Neural crest cell (in vitro differentiated cells): ENCODE measurements around the gene CD81. TPM values are rescaled to one million over a fixed set of nuclear protein-coding genes. Genes with fewer than 3 reads are reported as not detected.

Experiments used
- DNase-seq: peaks from one replicate; pipeline ENCODE4 v3.0.0; 2021; ENCODE audit warnings: low read depth, mixed read lengths, low spot score
- H3K27ac Mint-ChIP-seq: one replicate; pipeline ENCODE4 v1.8.0; 2021; ENCODE audit warnings: mild to moderate bottlenecking, mixed read lengths; ENCODE audit not compliant: unreplicated experiment
- H3K27me3 Mint-ChIP-seq: 2 replicates; pipeline ENCODE4 v1.8.0; 2021; ENCODE audit warnings: low read depth, mild to moderate bottlenecking, mixed read lengths
- H3K36me3 Mint-ChIP-seq: 2 replicates; pipeline ENCODE4 v1.8.0; 2021; ENCODE audit warnings: low read depth, mild to moderate bottlenecking, mixed read lengths
- H3K4me1 Mint-ChIP-seq: 2 replicates; pipeline ENCODE4 v1.8.0; 2021; ENCODE audit warnings: mixed read lengths
- H3K4me3 Mint-ChIP-seq: one replicate; pipeline ENCODE4 v1.8.0; 2021; ENCODE audit warnings: mild to moderate bottlenecking, mixed read lengths
- H3K9me3 Mint-ChIP-seq: 2 replicates; pipeline ENCODE4 v1.8.0; 2021; ENCODE audit warnings: mixed read lengths
- CTCF ChIP-seq: fragments of 200-600 bp; sonication (generic); conservative IDR thresholded peaks from 2 replicates; pipeline ENCODE4 v1.5.0; 2021; ENCODE audit warnings: antibody characterized with exemption, mild to moderate bottlenecking
- total RNA-seq: library from RNA; stranded (reverse); gene quantifications from 2 replicates; pipeline ENCODE4 v1.2.1, GENCODE V29; 2021

CD81 gene
- total RNA-seq, 1 donor from 2014 or later: 225 TPM

- no peaks in the 10 kb centered on the region for H3K36me3 Mint-ChIP-seq
- H3K27ac Mint-ChIP-seq: peak overlapping the region; percentile 75
- H3K4me3 Mint-ChIP-seq: no peak overlapping the region
- no peaks in the 10 kb centered on the region for H3K4me1 Mint-ChIP-seq
- no peak for TF ChIP-seq CTCF
- no peaks in the 10 kb centered on the region for H3K27me3 Mint-ChIP-seq
- H3K9me3 Mint-ChIP-seq: peaks cover 2% of the 10 kb centered on the region
- no peak for DNase-seq
Measured at GRCh38 chr11:2369896-2370295, 7.2 kb upstream of the CD81 start.

DNA sequence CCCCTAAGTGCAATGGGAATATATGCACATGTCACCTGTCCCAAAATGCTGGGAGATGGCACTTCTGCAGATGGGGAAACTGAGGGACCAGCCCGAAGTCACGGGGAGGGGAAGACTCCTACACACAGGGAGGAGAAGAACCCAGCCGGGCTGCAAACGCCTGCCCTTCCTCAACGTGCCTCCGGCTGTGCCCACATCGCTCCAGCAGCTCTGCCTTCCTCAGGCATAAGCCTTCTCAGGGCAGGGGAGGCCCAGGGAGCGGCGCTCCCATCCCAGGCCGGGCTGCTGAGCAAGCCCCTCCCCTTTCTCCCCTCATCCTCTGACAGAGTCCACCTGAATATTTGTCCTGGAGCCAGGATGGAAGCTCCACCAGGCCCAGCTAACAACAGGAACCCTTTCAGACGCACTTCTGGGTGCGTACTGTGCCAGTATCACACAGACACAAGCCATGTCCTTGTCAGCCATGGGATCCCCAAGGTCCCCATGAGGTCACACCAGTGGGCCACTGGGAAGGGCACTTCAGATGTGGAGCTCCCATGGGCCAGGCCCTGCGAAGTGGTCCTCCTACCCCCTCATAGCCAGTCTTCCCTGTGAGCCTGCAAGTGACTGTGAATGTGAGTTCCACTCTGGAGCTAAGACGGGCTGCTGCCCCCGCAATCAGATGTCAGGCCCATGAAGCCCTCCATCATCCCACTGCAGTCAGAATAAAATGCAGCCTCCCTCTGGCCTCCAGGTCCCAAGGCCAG lies 2.5 kb upstream of the CD81 start:
- Mint-ChIP-seq H3K27me3 (peaks cover 2% of the 10 kb centered on the region), H3K36me3 (no peaks in the 10 kb centered on the region), H3K27ac (no peak overlapping the region), H3K9me3 (peaks cover 2% of the 10 kb centered on the region), H3K4me1 (peaks cover 11% of the 10 kb centered on the region), H3K4me3 (peak overlapping the region; percentile 64)
- no peak for TF ChIP-seq CTCF
- no peak for DNase-seq

GRCh38 chr11:2375341-2375853 lies 1.7 kb upstream of the CD81 start:
- peaks cover 11% of the 10 kb centered on the region for H3K4me1 Mint-ChIP-seq
- H3K27me3 Mint-ChIP-seq: peaks cover 2% of the 10 kb centered on the region
- no peak overlapping the region for H3K27ac Mint-ChIP-seq
- TF ChIP-seq CTCF: no peak
- H3K36me3 Mint-ChIP-seq: no peaks in the 10 kb centered on the region
- peaks cover 2% of the 10 kb centered on the region for H3K9me3 Mint-ChIP-seq
- no peak for DNase-seq
- peak overlapping the region; percentile 79 for H3K4me3 Mint-ChIP-seq

DNA sequence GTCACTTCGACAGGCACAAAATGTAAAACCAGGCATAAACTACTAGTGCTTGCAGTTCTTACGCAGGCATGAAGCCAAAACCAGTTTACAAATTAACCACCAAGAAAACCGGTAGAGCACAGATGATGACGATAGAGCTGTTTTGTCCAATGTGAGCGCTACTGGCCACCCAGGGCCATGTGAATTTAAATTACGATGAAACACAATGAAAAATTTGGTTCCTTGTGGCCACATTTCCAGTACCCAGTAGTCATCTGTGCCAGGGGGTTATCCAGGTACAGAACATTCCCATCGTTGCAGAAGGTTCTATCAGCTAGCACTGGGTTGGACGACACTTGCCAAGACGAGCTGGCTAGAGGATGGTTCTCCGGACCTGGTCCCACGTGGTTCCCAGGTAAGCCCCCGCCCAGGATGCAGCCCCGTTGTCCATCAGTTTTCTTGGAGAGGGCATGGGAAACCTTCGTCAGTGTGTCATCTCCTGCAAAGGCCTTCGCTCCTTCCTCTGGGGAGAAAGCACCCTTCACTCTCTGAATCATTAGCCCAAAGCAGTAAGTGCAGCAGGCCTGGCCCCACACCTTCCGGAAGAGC lies 1.1 kb upstream of the CD81 start:
- Mint-ChIP-seq H3K27ac (no peak overlapping the region), H3K36me3 (no peaks in the 10 kb centered on the region), H3K4me1 (peaks cover 11% of the 10 kb centered on the region), H3K27me3 (peaks cover 2% of the 10 kb centered on the region), H3K9me3 (peaks cover 2% of the 10 kb centered on the region), H3K4me3 (peak overlapping the region; percentile 79)
- DNase-seq: no peak
- no peak for TF ChIP-seq CTCF

DNA sequence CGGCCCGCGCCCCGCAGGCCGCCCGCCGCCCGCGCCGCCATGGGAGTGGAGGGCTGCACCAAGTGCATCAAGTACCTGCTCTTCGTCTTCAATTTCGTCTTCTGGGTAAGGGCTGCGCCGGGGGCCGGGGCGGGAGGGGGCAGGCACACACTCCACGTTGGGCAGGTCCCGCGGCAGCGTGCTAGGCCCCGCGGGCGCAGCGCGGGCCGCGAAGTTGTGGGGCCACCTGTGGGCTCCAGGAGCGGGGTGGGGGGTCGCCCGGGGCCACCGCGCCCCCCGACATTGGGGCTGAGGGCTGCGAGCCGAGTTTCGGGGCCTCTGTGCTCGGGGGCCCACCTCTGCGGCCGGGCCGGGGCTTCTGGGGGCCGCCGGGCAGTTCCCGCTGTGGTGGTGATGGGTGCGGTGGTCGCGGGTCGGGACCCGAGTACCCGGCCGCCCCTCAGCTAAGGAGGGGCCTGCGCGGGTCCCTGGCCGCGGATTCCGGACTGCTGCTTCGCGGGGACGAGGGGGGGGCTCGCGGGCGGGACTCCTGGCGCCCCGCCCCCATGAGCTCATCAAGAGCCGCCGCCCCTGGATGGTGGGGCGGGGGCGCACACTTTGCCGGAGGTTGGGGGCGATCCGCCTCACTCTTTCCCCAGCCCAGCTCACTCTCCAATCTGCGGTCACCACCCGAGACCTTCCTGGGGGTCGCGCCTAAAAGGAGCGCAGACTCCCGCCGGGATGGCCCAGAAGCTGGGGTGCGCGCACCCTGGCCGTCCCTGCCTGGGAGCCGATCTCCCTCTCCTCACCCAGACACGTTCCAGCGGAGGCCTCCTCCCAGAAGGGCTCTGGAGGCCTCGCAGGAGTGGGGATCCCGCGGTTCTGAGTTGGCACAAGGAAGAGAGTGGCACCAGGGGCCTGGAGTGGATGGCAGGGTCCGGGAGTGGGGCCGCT lies 667 bp downstream of the CD81 start:
- no peak for DNase-seq
- H3K36me3 Mint-ChIP-seq: no peaks in the 10 kb centered on the region
- no peak for TF ChIP-seq CTCF
- H3K4me1 Mint-ChIP-seq: peaks cover 11% of the 10 kb centered on the region
- peak overlapping the region; percentile 91 for H3K4me3 Mint-ChIP-seq
- H3K9me3 Mint-ChIP-seq: no peaks in the 10 kb centered on the region
- H3K27me3 Mint-ChIP-seq: peaks cover 2% of the 10 kb centered on the region
- peak overlapping the region; percentile 95 for H3K27ac Mint-ChIP-seq
